ENCODE data around the gene AKR1D1. TPM values are rescaled to one million over a fixed set of nuclear protein-coding genes. Genes with fewer than 3 reads are reported as not detected.

The AKR1D1 gene
- total RNA-seq, 1 donor from 2014 or later: not detected

DNA sequence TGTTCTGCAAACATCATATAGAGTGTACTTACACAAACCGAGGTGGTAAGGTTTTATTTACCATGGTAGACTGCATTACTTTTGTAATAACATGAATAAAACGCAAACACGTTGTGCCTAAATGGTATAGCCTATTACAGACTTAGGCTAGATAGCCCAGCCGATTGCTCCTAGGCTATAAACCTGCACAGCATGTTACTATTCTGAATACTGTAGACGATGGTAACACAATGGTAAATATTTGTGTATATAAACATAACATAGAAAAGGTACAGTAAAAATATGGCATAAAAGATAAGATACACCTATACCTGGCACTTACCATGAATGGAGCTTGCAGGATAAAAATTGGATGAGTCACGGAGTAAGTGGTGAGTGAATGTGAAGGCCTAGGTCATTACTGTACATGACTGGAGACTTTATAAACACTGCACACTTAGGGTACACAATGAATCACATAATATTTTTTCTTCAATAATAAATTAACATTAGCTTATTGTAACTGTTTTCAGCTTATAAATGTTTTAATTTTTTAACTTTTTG, 16.3 kb downstream of the AKR1D1 start:
- H3K27me3 ChIP-seq: no peaks in the 10 kb centered on the region

DNA sequence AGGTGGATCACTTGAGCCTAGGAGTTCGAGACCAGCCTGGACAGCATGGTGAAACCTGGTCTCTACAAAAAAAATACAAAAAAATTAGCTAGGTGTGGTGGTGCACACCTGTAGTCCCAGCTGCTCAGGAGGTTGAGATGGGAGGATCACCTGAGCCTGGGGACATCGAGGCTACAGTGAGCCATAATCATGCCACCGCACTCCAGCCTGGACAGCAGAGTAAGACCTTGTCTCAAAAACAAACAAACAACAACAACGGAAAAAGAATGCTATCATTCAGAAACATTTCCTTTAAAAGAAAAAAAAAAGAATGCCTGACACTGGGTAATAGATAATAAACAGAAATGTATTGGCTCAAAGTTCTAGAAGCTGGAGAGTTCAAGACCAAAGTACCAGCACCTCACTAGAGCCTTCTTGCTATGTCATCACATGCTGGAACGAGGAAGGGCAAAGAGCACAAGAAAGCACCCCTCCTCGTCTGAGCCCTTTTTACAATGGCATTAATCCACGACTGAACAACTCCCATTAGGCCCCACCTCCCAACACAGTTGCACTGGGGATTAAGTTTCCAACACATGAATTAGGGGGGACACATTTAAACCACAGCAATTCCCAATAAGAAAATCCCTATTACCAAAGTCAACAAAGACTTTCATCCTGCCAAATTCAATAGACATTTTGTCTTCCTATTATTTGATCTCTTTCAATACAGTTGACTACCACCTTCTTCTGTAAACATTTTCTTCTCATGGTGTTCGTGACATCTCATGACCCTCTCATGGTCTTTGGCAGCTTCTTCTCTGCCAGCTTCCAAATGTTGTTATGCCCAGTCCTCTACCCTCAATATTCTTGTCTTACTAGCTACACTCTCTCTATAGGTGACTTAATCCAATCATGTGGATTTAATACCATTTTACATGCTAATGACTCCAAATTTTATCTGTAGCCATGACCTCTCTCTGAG, 20.0 kb downstream of the AKR1D1 start:
- Histone ChIP-seq H3K4me1 (no peaks in the 10 kb centered on the region), H3K36me3 (no peaks in the 10 kb centered on the region), H3K9me3 (no peaks in the 10 kb centered on the region), H3K27ac (no peak overlapping the region), H3K27me3 (no peaks in the 10 kb centered on the region), H3K4me3 (no peak overlapping the region)
- DNase-seq (ENCODE audit: low spot score in 2 of 2): no peak
- intact Hi-C loops (cut with DNase I): no loop called here
- TF ChIP-seq, protein P1, sequence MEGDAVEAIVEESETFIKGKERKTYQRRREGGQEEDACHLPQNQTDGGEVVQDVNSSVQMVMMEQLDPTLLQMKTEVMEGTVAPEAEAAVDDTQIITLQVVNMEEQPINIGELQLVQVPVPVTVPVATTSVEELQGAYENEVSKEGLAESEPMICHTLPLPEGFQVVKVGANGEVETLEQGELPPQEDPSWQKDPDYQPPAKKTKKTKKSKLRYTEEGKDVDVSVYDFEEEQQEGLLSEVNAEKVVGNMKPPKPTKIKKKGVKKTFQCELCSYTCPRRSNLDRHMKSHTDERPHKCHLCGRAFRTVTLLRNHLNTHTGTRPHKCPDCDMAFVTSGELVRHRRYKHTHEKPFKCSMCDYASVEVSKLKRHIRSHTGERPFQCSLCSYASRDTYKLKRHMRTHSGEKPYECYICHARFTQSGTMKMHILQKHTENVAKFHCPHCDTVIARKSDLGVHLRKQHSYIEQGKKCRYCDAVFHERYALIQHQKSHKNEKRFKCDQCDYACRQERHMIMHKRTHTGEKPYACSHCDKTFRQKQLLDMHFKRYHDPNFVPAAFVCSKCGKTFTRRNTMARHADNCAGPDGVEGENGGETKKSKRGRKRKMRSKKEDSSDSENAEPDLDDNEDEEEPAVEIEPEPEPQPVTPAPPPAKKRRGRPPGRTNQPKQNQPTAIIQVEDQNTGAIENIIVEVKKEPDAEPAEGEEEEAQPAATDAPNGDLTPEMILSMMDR (IDR thresholded peaks at IDR 0.05): no peak

More for the DNA sequence above, 16.3 kb downstream of the AKR1D1 start:
- H3K27ac ChIP-seq: no peak overlapping the region
- TF ChIP-seq, protein P1 (IDR thresholded peaks at IDR 0.05): no peak
- no peak for DNase-seq (ENCODE audit: low spot score in 2 of 2)
- no peak overlapping the region for H3K4me3 ChIP-seq
- H3K9me3 ChIP-seq: no peaks in the 10 kb centered on the region
- H3K36me3 ChIP-seq: no peaks in the 10 kb centered on the region
- H3K4me1 ChIP-seq: no peaks in the 10 kb centered on the region
- intact Hi-C loops (cut with DNase I): no loop called here

DNA sequence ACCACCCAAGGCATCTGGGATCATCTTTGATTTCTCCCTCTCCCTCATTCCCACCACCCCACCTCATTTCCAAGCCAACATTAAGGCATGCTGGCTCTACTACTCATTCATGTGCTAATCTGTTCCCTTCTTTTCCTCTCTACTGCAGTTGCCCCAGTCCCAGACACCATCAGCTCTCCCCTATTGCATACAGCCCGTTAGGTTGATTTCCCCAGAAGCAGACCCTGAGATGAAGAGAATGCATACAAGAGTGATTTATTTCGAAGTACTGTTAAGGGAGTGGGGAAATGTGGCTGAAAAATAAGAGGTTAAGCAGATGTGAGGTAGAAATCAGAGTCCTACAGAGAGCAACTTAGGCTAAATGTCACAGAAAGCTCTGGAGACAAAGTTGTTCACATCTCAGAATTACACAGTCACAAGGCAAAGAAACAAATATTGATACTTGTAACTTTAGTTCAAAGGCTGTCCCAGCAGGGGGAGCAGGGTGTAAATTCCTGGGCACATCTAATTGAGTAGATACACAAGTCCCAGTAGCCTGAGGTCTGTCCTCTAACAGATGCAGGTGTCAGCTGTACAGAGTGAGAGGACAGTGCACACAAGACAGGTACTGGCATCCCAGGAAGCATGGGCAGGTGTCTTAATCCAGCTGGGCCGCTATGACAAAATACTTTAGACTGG, 20.9 kb downstream of the AKR1D1 start:
- Histone ChIP-seq H3K4me3 (no peak overlapping the region), H3K36me3 (no peaks in the 10 kb centered on the region), H3K4me1 (no peaks in the 10 kb centered on the region), H3K27me3 (no peaks in the 10 kb centered on the region), H3K9me3 (no peaks in the 10 kb centered on the region), H3K27ac (no peak overlapping the region)
- TF ChIP-seq, protein P1 (IDR thresholded peaks at IDR 0.05): no peak
- intact Hi-C loops (cut with DNase I): no loop called here
- no peak for DNase-seq (ENCODE audit: low spot score in 2 of 2)

DNA sequence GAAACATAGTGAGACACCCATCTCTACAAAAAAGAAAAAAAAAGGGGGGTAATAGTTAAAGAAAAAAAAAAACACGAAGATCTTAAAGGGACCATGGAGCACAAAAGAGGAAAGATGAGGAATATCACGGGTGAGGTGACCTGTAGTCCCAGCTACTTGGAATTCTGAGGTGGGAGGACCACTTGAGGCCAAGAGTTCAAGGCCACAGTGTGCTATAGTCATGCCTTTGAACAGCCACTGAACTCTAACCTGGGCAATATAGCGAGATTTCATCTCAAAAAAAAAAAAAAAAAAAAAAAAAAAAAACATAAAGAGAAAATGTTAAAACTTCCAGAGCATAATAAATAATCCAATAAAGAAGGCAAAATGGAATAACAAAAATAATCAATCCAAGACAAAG, 23.6 kb downstream of the AKR1D1 start:
- DNase-seq (ENCODE audit: low spot score in 2 of 2): no peak
- H3K4me1 ChIP-seq: no peaks in the 10 kb centered on the region
- TF ChIP-seq, protein P1 (IDR thresholded peaks at IDR 0.05): no peak
- no peak overlapping the region for H3K4me3 ChIP-seq
- no peaks in the 10 kb centered on the region for H3K36me3 ChIP-seq
- no peak overlapping the region for H3K27ac ChIP-seq
- H3K9me3 ChIP-seq: no peaks in the 10 kb centered on the region
- intact Hi-C loops (cut with DNase I): no loop called here
- H3K27me3 ChIP-seq: no peaks in the 10 kb centered on the region

DNA sequence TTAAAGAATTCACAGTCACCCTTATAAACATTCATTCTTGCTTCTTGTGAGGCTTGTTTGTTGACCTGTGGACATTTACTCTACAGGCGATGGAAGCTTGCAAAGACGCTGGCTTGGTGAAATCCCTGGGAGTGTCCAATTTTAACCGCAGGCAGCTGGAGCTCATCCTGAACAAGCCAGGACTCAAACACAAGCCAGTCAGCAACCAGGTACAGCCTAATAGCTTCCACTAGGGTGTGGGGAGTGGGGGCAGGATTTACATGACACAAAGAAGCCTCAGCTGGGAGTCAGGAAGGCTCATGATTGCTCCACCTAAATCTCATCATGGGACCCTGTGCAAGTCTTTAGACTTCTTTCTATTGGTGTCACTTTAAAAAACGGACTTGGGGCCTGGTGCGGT, 29.0 kb downstream of the AKR1D1 start:
- DNase-seq (ENCODE audit: low spot score in 2 of 2): no peak
- H3K4me3 ChIP-seq: no peak overlapping the region
- no peak overlapping the region for H3K27ac ChIP-seq
- TF ChIP-seq, protein P1 (IDR thresholded peaks at IDR 0.05): no peak
- H3K36me3 ChIP-seq: no peaks in the 10 kb centered on the region
- intact Hi-C loops (cut with DNase I): no loop called here
- H3K4me1 ChIP-seq: no peaks in the 10 kb centered on the region
- no peaks in the 10 kb centered on the region for H3K27me3 ChIP-seq
- H3K9me3 ChIP-seq: no peaks in the 10 kb centered on the region

All from ascending aorta (tissue), 2 donors.